H9 (cell line): ENCODE data around the gene UBLCP1. TPM values are rescaled to one million over a fixed set of nuclear protein-coding genes. Genes with fewer than 3 reads are reported as not detected.

ENCODE experiments used
- DNase-seq: peaks from one replicate; pipeline ENCODE4 v3.0.0-alpha.2; 2017
- H2AFZ ChIP-seq: one replicate; pipeline ENCODE4 v1.6.1; 2013; ENCODE audit warnings: mild to moderate bottlenecking, low read length, control low read depth, moderate library complexity
- H2AK5ac ChIP-seq: 2 replicates; pipeline ENCODE4 v1.6.1; 2013; ENCODE audit warnings: low read length, control low read depth, mixed read lengths; ENCODE audit not compliant: insufficient read length
- H2BK120ac ChIP-seq: one replicate; pipeline ENCODE4 v1.6.1; 2013; ENCODE audit warnings: low read depth, mild to moderate bottlenecking, low read length, control low read depth, inconsistent platforms; ENCODE audit not compliant: poor library complexity, severe bottlenecking
- H2BK12ac ChIP-seq: 2 replicates; pipeline ENCODE4 v1.6.1; 2013; ENCODE audit warnings: low read length, control low read depth, mixed read lengths, low read depth; ENCODE audit not compliant: insufficient read length
- H2BK15ac ChIP-seq: 2 replicates; pipeline ENCODE4 v1.6.1; 2013; ENCODE audit warnings: low read depth, low read length, control low read depth
- H2BK20ac ChIP-seq: one replicate; pipeline ENCODE4 v1.6.1; 2013; ENCODE audit warnings: low read depth, mild to moderate bottlenecking, low read length, control low read depth, inconsistent platforms; ENCODE audit not compliant: poor library complexity, severe bottlenecking
- H2BK5ac ChIP-seq: 2 replicates; pipeline ENCODE4 v1.6.1; 2013; ENCODE audit warnings: low read length, control low read depth, mixed read lengths; ENCODE audit not compliant: insufficient read length
- H3K14ac ChIP-seq: 2 replicates; pipeline ENCODE4 v1.6.1; 2013; ENCODE audit warnings: low read length, control low read depth; ENCODE audit not compliant: insufficient read depth
- H3K18ac ChIP-seq: 2 replicates; pipeline ENCODE4 v1.6.1; 2013; ENCODE audit warnings: low read depth, mild to moderate bottlenecking, mixed read lengths, low read length, control low read depth; ENCODE audit not compliant: insufficient read length
- H3K23ac ChIP-seq: 2 replicates; pipeline ENCODE4 v1.6.1; 2013; ENCODE audit warnings: low read length, control low read depth, mixed read lengths, low read depth; ENCODE audit not compliant: insufficient read length
- H3K23me2 ChIP-seq: 2 replicates; pipeline ENCODE4 v1.6.1; 2013; ENCODE audit warnings: low read depth, mild to moderate bottlenecking, mixed read lengths, low read length, control low read depth; ENCODE audit not compliant: insufficient read length, poor library complexity, severe bottlenecking
- H3K27ac ChIP-seq: 2 replicates; pipeline ENCODE4 v1.5.1; 2013; ENCODE audit warnings: low read length, control low read depth, mixed read lengths, low read depth; ENCODE audit not compliant: insufficient read length
- H3K27me3 ChIP-seq: 2 replicates; pipeline ENCODE4 v1.6.1; 2013; ENCODE audit warnings: low read length, control low read depth, inconsistent platforms; ENCODE audit not compliant: insufficient read depth
- H3K4ac ChIP-seq: 2 replicates; pipeline ENCODE4 v1.6.1; 2013; ENCODE audit warnings: low read depth, mild to moderate bottlenecking, control low read depth, inconsistent platforms, low read length, moderate library complexity
- H3K4me1 ChIP-seq: 2 replicates; pipeline ENCODE4 v1.6.1; 2013; ENCODE audit warnings: low read length, control low read depth, inconsistent platforms; ENCODE audit not compliant: insufficient read depth
- H3K4me2 ChIP-seq: 2 replicates; pipeline ENCODE4 v1.6.1; 2013; ENCODE audit warnings: low read length, control low read depth, mixed read lengths; ENCODE audit not compliant: insufficient read length, insufficient read depth
- H3K56ac ChIP-seq: 2 replicates; pipeline ENCODE4 v1.6.1; 2013; ENCODE audit warnings: low read depth, mild to moderate bottlenecking, mixed read lengths, low read length, control low read depth; ENCODE audit not compliant: insufficient read length
- H3K79me1 ChIP-seq: 2 replicates; pipeline ENCODE4 v1.6.1; 2013; ENCODE audit warnings: low read depth, mild to moderate bottlenecking, moderate library complexity, low read length, control low read depth, inconsistent platforms; ENCODE audit not compliant: insufficient read depth, poor library complexity, severe bottlenecking
- H3K79me2 ChIP-seq: 2 replicates; pipeline ENCODE4 v1.6.1; 2013; ENCODE audit warnings: low read length, control low read depth, inconsistent platforms; ENCODE audit not compliant: insufficient read depth
- H3K9ac ChIP-seq: 2 replicates; pipeline ENCODE4 v1.6.1; 2013; ENCODE audit warnings: low read length, control low read depth, mixed read lengths; ENCODE audit not compliant: insufficient read length; ENCODE audit errors: extremely low read depth
- H3K9me3 ChIP-seq: one replicate; pipeline ENCODE4 v1.6.1; 2013; ENCODE audit warnings: low read depth, low read length, inconsistent platforms; ENCODE audit not compliant: control insufficient read depth
- H3T11ph ChIP-seq: one replicate; pipeline ENCODE4 v1.6.1; 2013; ENCODE audit warnings: mild to moderate bottlenecking, low read length, control low read depth, inconsistent platforms
- H4K20me1 ChIP-seq: one replicate; pipeline ENCODE4 v1.6.1; 2013; ENCODE audit not compliant: control insufficient read depth, insufficient read length, insufficient read depth
- H4K5ac ChIP-seq: 2 replicates; pipeline ENCODE4 v1.6.1; 2013; ENCODE audit warnings: low read depth, mild to moderate bottlenecking, mixed read lengths, low read length, control low read depth; ENCODE audit not compliant: insufficient read length
- H4K8ac ChIP-seq: replicated peaks from 2 replicates; pipeline ENCODE4 v1.6.1; 2013; ENCODE audit warnings: low read length, control low read depth, mixed read lengths, low read depth; ENCODE audit not compliant: insufficient read length
- H4K91ac ChIP-seq: 2 replicates; pipeline ENCODE4 v1.6.1; 2013; ENCODE audit warnings: low read depth, mild to moderate bottlenecking, moderate library complexity, mixed read lengths, low read length, control low read depth; ENCODE audit not compliant: insufficient read length
- H3K27ac Mint-ChIP-seq, 3 experiments: 2 replicates in 2 of 3; 3 replicates in 1 of 3; pipeline ENCODE4 v1.8.0; 2020 to 2021; ENCODE audit warnings: mixed read lengths in 3 of 3, mild to moderate bottlenecking in 1 of 3, moderate library complexity in 1 of 3
- H3K27me3 Mint-ChIP-seq: 2 replicates; pipeline ENCODE4 v1.8.0; 2021; ENCODE audit warnings: low read depth, mild to moderate bottlenecking, moderate library complexity, mixed read lengths
- H3K36me3 Mint-ChIP-seq, 3 experiments: 2 replicates in 2 of 3; 3 replicates in 1 of 3; pipeline ENCODE4 v1.8.0; 2020 to 2021; ENCODE audit warnings: low read depth in 3 of 3, mixed read lengths in 3 of 3; ENCODE audit not compliant: insufficient read depth in 1 of 3
- H3K4me1 Mint-ChIP-seq, 2 experiments: 2 replicates each; pipeline ENCODE4 v1.8.0; 2020; ENCODE audit warnings: mixed read lengths in 2 of 2
- H3K4me3 Mint-ChIP-seq, 2 experiments: 2 replicates in 1 of 2; 3 replicates in 1 of 2; pipeline ENCODE4 v1.8.0; 2020 to 2021; ENCODE audit warnings: mild to moderate bottlenecking in 2 of 2, mixed read lengths in 2 of 2, moderate library complexity in 1 of 2
- H3K9me3 Mint-ChIP-seq, 2 experiments: 2 replicates in 1 of 2; 3 replicates in 1 of 2; pipeline ENCODE4 v1.8.0; 2020; ENCODE audit warnings: mild to moderate bottlenecking in 2 of 2, mixed read lengths in 2 of 2, moderate library complexity in 1 of 2
- CTCF ChIP-seq: fragments of 200-600 bp; sonication (generic); conservative IDR thresholded peaks from 3 replicates; pipeline ENCODE4 v1.8.0; 2021; ENCODE audit warnings: antibody characterized with exemption, mild to moderate bottlenecking
- total RNA-seq: library from RNA; stranded (reverse); gene quantifications from 2 replicates; pipeline ENCODE4 v1.2.1, GENCODE V29; 2021

UBLCP1 gene
- total RNA-seq, 1 experiment from 2014 or later = 37.9 TPM

DNA sequence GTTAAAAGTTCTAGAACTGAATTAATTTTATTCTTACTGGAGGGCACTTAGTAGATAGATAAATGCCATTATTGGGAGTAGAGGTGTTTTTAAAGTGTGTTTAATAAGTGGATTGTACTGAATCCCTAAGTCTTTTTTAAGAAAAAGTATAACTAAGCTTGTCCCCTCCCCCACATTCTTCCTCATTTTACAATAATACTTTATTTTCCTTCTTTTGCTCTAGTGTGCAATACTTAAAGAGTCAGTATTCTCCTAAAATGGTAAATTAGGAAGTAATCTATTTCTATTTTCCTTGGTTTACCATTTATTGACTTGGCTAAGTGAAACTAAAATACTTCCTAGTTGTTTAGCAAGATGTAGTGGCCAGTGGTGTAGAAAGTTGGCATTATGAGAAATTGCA lies 11.6 kb downstream of the UBLCP1 start:
- no peaks in the 10 kb centered on the region for H3K27me3 ChIP-seq
- no peak overlapping the region for H2BK5ac ChIP-seq
- Mint-ChIP-seq H3K9me3 (no peaks in the 10 kb centered on the region), H3K4me1 (no peaks in the 10 kb centered on the region), H3K36me3 (peaks cover 6 to 57% (median 41%) of the 10 kb centered on the region in 3 experiments; a peak in 5 of 7 replicates), H3K27me3 (no peaks in the 10 kb centered on the region), H3K4me3 (no peak overlapping the region), H3K27ac (no peak overlapping the region)
- H3K79me2 ChIP-seq = no peaks in the 10 kb centered on the region
- no peak overlapping the region for H3K56ac ChIP-seq
- no peak overlapping the region for H2BK20ac ChIP-seq
- H3K79me1 ChIP-seq = no peaks in the 10 kb centered on the region
- no peak overlapping the region for H4K91ac ChIP-seq
- no peak overlapping the region for H2BK12ac ChIP-seq
- H3K9ac ChIP-seq = no peak overlapping the region
- no peaks in the 10 kb centered on the region for H3K4me1 ChIP-seq
- no peak overlapping the region for H3K4me2 ChIP-seq
- no peak for DNase-seq
- no peak for TF ChIP-seq CTCF
- no peak overlapping the region for H4K8ac ChIP-seq
- H4K5ac ChIP-seq = no peak overlapping the region
- no peak overlapping the region for H2AFZ ChIP-seq
- no peaks in the 10 kb centered on the region for H3K9me3 ChIP-seq
- H3T11ph ChIP-seq = no peak overlapping the region
- no peak overlapping the region for H3K14ac ChIP-seq
- H2AK5ac ChIP-seq = no peak overlapping the region
- no peaks in the 10 kb centered on the region for H4K20me1 ChIP-seq
- H2BK120ac ChIP-seq = no peak overlapping the region
- H3K27ac ChIP-seq = no peak overlapping the region
- H3K18ac ChIP-seq = no peak overlapping the region
- H3K23ac ChIP-seq = no peak overlapping the region
- H2BK15ac ChIP-seq = no peak overlapping the region
- H3K23me2 ChIP-seq = no peaks in the 10 kb centered on the region
- H3K4ac ChIP-seq = no peak overlapping the region
